HL-60 (cell line): ENCODE measurements around the gene LGI1.

Experiments
- DNase-seq, 2 experiments: peaks; one replicate each; pipeline ENCODE4 v3.0.0-alpha.2; 2010 to 2020; ENCODE audit warnings: low read depth in 1 of 2, low spot score in 1 of 2
- H3K27ac ChIP-seq: fragments of 250-450 bp; sonication (Bioruptor Pico); replicated peaks from 2 replicates; pipeline ENCODE4 v1.5.1; 2020; ENCODE audit warnings: mild to moderate bottlenecking, moderate library complexity
- H3K27me3 ChIP-seq: fragments of 250-450 bp; sonication (Bioruptor Pico); 2 replicates; pipeline ENCODE4 v1.5.1; 2021; ENCODE audit warnings: mild to moderate bottlenecking, moderate library complexity; ENCODE audit not compliant: insufficient read depth, poor library complexity, severe bottlenecking
- H3K4me3 ChIP-seq: replicated peaks from 2 replicates; pipeline ENCODE4 v1.5.1; 2011; ENCODE audit warnings: mild to moderate bottlenecking, control low read depth, low read length; ENCODE audit not compliant: insufficient read depth
- GABPA ChIP-seq: IDR thresholded peaks from 2 replicates; pipeline ENCODE4 v1.6.1; 2012; ENCODE audit warnings: low read depth
- POLR2AphosphoS5 ChIP-seq: IDR thresholded peaks from 2 replicates; pipeline ENCODE4 v1.6.1; 2012; ENCODE audit warnings: low read depth
- REST ChIP-seq: IDR thresholded peaks from 2 replicates; pipeline ENCODE4 v1.6.1; 2012; ENCODE audit warnings: low read depth; ENCODE audit not compliant: insufficient replicate concordance
- SPI1 ChIP-seq: IDR thresholded peaks from 2 replicates; pipeline ENCODE4 v1.6.1; 2012; ENCODE audit warnings: low read depth, mild to moderate bottlenecking, borderline replicate concordance
- TF ChIP-seq, protein P1 (sequence below): IDR thresholded peaks from one replicate; pipeline ENCODE4 v1.5.1; 2011; ENCODE audit warnings: low read length, control low read depth, inconsistent platforms; ENCODE audit not compliant: insufficient read depth

The LGI1 gene

DNA sequence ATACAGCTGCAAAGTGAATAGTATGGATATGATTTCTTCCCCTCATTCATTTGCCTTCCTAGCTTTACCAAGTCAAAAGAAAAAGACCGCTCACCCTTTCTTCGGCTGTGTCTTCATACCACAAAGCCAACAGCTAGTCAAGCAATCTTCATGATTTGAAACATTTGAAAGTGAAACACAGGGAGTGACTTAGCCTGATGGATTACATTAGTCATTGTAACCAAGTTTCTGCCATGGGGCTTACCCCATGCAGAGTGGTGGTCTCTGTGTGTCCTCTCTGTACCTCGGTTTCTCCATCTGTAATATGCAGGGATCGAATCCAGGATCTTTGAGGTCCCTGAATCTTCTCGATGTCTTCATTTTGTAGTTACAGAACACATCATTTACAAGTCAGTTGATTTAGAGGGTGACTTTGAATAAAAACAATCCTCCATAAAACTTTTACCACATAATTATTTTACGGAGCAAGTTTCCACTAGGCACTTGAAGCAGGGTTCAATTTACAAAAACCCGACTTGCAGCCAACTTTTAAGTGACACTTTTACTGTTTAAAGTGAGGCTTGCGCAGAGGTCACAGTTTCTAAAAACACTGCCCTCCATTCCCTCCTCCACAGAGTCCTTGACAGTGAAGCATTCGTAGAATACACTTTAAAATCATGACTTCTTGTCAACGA lies 2.2 kb upstream of the LGI1 start:
- TF ChIP-seq, protein P1, sequence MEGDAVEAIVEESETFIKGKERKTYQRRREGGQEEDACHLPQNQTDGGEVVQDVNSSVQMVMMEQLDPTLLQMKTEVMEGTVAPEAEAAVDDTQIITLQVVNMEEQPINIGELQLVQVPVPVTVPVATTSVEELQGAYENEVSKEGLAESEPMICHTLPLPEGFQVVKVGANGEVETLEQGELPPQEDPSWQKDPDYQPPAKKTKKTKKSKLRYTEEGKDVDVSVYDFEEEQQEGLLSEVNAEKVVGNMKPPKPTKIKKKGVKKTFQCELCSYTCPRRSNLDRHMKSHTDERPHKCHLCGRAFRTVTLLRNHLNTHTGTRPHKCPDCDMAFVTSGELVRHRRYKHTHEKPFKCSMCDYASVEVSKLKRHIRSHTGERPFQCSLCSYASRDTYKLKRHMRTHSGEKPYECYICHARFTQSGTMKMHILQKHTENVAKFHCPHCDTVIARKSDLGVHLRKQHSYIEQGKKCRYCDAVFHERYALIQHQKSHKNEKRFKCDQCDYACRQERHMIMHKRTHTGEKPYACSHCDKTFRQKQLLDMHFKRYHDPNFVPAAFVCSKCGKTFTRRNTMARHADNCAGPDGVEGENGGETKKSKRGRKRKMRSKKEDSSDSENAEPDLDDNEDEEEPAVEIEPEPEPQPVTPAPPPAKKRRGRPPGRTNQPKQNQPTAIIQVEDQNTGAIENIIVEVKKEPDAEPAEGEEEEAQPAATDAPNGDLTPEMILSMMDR: no peak
- no peak for TF ChIP-seq POLR2AphosphoS5
- TF ChIP-seq REST: no peak
- no peak for TF ChIP-seq GABPA
- TF ChIP-seq SPI1: no peak
- Histone ChIP-seq H3K4me3 (no peak overlapping the region), H3K27ac (no peak overlapping the region), H3K27me3 (peaks cover 24% of the 10 kb centered on the region)
- no peak for DNase-seq

GRCh38 chr10:93756118-93756517 lies 1.6 kb upstream of the LGI1 start:
- TF ChIP-seq, protein P1: no peak
- no peak for TF ChIP-seq GABPA
- TF ChIP-seq REST: no peak
- no peak for TF ChIP-seq SPI1
- TF ChIP-seq POLR2AphosphoS5: no peak
- H3K27ac ChIP-seq: no peak overlapping the region
- no peak for DNase-seq
- peaks cover 24% of the 10 kb centered on the region for H3K27me3 ChIP-seq
- H3K4me3 ChIP-seq: no peak overlapping the region

- peaks cover 28% of the 10 kb centered on the region for H3K27me3 ChIP-seq
- no peak overlapping the region for H3K27ac ChIP-seq
- TF ChIP-seq POLR2AphosphoS5 (no peak), REST (no peak), GABPA (no peak), SPI1 (no peak)
- TF ChIP-seq, protein P1: no peak
- no peak overlapping the region for H3K4me3 ChIP-seq
- no peak for DNase-seq
Observed at GRCh38 chr10:93757136-93757535, 600 bp upstream of the LGI1 start.
